Stimulated activated CD4-positive, alpha-beta T cell treated with anti-CD3 and anti-CD28 coated beads, Interleukin-4, amount 100 ng/mL, for 48 hours (primary cell): ENCODE measurements around the gene USH2A.

Experiments used
- DNase-seq, 2 donors: peaks; one replicate each; pipeline ENCODE4 v3.0.0-alpha.2; 2020; ENCODE audit warnings: low read depth in 2 of 2

The USH2A gene

DNA sequence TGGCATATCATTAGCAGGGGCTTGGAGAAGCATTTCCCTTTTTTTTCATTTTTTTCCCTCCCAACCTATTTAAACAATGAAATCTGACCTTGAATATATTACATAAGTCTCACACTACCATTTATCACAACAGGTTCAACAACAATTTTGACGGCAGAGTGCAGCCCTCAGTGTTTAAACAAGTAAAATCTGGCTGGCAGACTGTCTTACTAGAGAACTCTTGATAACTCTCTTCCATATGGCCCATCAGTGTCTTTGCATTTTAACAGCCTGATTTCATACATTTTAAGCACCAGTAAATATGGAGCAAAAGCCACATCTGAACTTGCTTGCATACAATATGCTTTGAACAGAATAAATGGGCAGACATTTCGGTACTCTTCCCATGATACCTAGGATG, 643.1 kb downstream of the USH2A start:
- no peak for DNase-seq

DNA sequence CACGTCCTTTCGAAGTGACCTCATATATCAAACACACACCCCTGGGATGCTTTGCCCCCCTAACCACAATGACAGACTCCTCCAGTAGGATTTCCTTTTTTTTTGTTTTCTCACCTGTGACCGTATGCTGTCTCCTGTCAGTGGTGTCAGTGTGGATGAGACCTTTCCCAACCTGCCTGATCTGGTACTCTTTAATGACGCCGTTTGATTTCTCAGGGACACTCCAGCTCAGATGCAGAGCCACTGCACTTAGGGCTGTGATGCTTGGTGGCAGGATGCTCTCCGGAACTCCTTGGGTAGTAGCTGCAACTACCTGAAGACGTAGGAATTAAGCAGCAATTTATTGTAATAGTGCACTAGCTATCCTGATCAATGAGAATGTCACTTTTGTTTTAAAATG, 643.5 kb downstream of the USH2A start:
- no peak for DNase-seq

DNA sequence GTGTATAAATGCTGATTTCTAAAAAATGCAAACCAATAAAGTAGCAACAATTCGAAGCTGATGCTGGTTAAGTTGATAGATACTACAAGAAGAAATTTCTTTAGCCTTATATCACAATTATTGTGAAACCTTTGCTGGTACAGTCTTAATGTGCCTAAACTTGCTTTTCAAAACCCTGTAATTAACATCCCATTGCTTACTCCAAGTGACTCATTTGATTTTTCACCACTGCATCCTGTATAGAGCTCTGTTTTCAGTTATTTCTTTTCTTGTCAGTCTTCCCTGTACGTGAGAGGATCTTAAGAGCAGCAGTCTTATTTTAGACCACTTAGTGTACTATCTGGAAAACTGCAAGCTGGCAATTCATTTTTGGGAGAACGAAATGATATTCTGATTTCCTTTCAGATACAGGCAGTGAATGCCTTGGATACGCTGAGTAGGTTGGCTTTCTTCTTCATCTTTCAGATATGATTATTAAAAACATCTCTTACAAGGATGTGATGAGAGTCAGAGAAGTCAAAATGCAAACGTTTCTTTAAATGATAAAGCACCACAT, 645.8 kb downstream of the USH2A start:
- no peak for DNase-seq

DNA sequence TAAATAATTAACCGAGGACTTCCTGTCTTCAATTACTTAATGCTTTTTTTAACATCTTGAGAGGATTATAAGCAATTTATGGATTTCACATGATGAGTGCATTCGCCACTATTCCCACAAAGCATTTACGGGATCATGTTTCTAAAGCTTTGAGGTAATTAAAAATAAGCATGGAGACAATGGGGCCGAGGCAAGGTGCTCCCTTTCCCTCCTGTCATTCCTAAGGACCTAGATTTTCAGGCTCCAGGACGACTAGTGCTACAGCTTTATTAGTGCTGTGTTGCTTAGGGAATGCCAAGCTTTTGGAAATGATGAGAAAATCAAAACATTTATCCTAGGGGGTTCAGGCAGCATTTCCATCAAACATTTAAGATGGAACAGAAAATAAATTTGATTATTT, 646.9 kb downstream of the USH2A start:
- DNase-seq: no peak

DNA sequence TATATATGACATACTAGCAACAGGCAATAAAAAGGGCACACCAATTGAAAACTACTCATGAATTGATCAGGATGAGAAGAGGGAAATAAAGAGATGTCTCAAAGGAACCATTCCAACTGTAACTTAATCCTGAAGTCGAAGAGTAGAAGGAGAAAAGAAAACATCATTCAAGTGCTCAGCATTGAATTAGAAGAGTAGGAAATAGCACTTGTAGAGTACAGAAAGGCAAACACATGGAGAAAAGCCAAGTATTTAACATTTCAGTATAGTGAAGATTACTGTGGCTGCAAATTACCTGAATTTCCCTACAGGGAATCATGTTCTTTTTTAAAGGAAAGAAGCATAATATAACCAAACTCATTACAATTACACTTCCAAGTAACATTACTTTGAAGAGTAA, 651.1 kb downstream of the USH2A start:
- no peak for DNase-seq

DNA sequence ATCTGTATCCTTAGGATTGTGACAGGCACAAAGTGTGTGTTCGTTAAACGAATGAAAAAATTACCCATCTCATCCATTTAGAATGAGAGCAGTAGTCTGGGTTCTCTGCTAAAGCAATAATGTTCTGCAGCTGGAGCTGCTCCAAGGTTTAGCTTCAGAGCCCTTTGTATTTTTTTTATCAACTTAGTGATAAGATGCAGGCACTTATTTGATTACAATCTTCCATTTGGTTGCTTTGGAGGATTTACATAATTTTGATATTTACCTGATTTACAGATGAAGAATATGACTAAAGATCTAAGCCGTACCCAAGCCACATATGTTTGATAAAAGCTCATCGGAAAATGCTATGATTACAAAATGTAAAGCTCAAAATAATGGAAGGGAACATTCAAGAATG, 654.9 kb downstream of the USH2A start:
- no peak for DNase-seq

DNA sequence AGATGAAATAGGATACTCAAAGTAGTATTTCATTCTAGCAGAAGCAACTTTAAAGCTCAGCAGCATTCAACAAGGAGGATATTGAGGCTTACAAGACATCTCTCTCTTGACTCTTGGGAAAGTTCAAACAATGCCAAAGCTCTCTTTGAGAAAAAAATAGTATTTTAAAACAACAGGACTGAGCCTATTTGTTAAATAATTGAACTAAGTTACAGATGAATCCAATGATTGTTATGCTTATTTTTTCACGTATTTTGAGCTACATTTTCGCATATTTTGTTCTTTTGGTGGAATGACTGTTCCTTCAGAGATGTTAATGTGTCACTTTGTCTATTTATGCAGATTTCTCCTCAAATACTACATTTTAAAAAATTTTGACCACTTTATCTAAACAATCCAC, 655.5 kb downstream of the USH2A start:
- DNase-seq: no peak

DNA sequence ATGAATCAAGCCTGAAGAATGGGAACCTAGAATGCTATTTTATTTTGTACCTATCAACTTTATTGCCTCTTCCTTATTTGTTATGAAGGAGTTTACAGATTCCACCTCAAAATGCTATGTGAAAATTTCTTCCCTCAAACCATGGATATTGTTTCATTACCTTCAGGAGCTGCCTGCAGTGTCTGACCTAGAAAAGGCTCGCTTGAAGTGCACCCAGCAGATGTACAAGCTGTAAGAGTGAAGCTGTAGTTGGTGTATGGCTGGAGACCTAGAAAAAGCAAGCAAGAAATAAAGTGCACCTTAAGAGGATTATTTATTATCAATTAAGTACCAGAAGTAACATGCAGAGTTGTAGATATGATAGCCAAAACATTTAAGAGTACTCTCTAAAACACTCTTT, 656.7 kb downstream of the USH2A start:
- DNase-seq: no peak

DNA sequence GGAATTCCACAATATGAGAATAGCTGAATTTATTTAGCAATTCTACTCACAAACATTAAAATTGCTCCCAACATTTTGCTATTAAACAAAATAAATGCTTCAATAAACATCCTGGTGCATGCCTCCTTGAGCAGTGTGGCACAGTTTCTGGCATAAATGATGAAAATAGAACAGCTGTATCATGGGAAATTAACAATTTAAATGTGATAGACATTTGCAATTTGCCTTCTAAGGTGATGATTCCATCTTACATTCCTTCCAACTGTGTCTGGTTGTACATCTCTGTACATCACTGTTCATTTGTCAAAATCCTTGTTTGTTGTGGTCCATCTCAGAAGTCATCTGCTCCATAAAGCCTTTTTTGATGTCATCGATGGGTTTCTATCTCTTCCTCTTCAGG, 657.4 kb downstream of the USH2A start:
- DNase-seq: no peak

DNA sequence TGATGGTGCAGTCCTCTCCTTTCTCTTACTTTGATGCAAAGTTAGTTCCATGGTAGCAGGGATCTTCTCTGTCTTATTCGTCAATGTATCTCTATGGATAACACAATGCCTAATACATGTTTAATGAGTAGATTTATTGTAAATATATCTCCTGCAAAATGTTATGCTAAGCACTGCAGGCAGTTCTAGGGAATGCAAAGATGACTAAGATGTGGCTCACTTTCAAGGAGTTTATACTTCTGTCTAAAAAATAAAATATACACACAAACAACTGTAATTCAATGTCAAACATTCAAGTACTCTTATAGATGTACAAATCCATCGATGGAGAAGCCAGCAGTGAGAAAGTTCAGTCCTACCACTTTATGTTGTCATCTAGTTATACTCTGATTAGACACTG, 661.8 kb downstream of the USH2A start:
- DNase-seq: no peak

DNA sequence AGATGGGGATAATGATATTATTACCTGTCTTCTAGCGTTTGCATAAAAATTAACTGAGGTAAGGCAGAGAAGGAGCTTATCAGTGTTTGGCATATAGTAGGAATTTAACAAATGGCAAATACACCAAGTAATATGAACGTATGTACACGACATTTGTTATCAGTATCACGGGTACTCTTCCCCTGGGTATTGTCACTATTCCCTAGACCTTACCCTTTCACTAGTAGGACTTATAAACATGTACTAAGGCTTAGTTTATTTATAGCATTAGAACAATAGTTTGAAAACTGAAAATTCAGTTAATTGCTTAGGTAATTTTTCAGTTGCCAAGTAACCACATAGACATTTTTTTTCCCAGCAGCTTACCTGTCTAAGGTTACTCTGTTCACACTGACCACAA, 669.1 kb downstream of the USH2A start:
- DNase-seq: no peak

DNA sequence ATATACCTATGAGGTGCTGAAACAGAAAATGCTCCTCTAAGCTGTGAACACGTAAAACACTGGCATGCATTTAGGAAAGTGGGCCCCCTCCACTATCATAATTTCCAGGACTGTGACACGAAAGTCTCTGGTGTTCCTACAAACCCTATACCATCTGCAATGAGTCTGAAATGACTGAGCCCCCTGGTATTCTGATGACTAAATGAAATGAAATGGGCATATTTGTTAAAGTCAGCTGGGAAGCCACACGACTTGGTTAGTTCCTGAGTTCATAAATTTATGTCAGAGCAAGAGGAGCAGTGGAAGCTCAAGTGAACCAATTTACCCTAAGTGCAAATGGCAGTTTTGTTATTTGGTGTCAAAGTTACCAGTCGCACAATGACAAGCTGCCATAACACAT, 673.8 kb downstream of the USH2A start:
- no peak for DNase-seq

DNA sequence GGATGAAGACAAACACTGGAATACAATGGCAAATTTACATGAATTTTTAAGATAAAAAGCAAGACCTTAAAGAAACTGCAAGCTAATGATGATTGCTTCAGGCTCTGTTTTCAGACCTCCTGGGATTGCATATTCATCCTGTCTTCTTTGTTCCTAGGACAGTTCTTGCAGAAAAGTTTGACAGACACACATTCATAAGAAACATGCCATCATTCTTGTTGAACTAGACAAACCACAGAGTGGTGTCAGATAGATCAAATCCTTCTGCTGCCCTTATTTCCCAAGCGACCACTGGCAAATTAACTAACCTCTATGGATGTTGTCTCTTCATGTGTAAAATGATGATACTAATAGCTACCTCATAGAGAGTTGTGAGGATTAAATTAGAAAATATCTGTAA, 674.8 kb downstream of the USH2A start:
- no peak for DNase-seq

DNA sequence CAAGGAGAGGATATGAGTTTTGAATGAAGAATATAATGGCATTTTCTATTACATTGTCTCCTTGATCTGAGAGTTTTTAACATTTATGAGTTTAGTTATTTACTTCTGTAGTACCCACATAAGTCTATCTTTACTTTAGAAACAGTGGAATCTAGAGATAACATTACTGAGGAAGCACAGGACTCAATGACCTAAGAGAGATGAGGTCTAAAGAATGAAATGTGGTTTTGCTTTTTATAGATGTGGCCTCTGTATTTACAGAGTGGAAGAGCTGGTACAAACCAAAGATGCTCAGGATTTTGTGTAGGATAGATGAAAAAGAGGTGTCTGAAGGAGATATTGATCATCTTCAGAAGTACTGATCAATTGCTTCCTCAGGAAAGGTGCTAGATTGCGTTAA, 678.8 kb downstream of the USH2A start:
- DNase-seq: no peak

DNA sequence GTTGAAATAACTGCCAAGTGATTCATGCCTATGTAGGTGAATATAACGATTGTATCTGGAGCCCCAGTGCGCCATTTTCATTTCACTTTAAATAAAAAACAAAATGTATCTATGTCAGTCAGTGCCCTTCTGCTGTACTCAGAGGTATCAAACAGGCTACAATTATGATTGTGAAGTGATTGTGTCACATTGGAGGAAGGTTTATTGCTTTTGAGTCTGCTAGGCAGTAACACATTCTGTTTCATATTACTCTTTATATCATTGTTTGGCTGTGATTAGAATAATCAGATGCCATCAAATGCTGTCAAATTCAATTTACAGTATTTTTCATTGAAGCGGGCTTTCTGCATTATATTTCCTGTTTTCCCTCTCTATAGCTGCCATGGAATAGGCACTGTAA, 684.2 kb downstream of the USH2A start:
- no peak for DNase-seq

DNA sequence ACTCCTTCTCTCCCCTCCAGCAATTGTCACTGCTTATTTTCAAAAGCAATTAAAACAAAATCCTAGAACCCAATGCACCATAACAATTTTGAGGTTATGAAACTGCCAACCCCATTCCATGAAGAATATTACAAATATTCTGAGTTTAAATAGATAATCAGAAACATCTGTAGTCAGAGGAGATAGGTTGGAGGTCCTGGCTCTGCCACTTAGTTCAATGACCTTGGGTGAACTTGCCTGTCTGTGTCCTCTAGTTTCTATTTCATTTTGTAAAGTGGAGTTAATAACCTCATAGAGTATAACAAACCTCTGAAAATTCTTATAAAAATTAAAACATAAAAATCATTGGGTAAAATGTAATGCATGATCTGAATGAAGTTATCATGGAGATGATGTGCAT, 691.5 kb downstream of the USH2A start:
- no peak for DNase-seq

DNA sequence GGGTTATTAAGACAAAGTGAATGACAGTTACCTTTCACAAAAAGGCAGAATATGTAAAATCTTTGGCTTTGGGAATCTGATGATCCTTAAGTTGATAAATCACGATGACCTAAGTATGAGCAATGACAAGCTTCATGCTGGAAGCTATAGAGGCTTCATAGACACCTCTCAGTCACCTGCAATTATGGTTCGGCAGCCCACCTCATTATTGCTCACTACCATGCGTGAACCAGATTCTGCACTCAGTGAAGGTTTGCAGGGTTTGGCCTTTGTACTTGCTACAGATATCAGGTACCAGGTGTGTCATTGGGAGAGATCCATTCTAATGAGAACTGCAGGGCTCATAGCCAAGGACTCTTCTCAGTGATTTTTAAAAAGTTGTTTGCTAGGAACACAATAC, 692.6 kb downstream of the USH2A start:
- DNase-seq: no peak

DNA sequence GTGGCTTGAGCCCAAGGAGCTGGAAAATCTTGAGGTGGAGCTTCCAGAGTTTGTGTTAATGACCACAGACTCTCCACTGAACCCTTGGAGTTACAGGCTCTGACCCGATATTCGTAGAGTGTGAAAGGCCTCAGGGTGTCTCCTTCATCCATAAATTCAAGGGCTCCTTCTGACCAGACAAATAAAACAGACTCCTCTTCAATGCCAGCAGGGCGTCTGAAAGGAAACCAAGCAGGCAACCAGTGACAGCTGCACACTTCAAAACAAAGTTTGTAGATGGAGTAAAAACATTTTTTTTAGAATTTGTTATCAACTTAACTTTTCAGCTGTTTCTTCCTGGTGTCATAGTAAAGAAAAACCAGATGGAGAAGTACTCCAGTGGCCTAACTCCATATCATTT, 695.1 kb downstream of the USH2A start:
- no peak for DNase-seq

DNA sequence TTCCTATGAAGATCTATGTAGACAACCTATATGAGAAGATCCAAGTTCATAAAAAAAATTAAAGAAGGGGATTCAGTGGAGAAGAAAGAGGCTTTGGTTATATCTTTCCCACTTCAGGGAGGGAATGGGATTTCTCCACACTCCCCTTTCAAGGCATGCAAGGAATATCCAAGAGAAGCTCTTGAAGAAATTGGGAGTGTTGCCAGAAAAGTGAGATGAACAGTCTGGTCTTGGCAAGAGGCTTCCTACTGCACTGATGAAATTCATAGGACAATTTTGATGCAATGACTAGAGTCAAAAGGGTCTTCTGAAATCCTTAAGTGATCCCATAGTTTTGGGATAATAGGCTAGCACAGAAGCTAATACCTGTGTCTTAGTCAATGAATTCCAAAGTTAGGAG, 703.1 kb downstream of the USH2A start:
- DNase-seq: no peak

DNA sequence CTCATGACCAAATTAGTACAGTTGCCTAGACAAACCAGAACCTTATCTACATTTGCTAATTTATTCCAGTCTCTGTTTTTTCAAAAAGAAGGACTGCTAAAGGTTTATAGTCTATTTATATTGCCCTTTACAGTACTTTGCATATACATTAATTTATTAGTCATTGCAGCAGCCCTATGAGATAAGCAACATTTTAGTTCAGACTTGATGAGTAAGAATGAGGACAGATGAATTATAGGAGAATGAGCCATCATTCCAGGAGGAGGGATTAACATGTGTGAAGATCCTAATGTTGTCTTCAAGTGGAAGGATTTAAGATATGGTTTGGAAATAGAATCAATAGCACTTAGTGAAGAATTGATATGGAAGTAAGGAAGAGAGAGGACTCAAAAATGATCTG, 703.7 kb downstream of the USH2A start:
- DNase-seq: no peak

DNA sequence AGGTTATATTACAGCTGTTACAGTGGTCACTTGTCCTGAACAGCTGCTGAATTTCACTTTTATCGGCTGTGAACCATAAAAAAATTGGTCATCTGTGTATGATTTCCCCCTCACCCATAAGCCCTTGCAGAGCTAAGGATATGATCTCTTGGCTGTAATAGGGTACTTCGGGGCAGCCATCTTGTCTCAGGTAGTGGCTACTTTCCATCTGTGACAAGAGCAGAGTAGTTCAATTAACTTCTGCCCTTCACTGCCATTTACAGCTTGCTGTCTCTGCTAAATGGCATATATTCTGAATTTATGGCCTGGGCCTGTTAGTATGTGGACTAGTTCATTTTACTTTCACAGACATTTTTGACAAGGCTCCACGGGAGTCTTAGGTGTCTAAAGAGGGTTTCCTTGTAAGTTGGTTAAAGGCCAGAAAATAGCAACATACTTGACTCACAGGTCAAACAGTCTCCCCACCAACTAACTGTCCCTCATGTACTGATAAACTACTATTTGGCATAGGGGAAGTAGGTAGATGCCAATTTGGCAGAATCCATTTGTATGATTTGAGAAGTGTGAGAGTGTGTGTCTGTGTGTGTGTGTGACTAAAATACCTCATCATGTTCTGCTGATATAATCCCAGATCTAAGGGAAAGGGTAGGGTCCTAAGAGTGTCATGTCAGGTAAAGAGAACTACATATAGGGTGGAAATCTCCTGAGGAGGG, 704.5 kb downstream of the USH2A start:
- no peak for DNase-seq

DNA sequence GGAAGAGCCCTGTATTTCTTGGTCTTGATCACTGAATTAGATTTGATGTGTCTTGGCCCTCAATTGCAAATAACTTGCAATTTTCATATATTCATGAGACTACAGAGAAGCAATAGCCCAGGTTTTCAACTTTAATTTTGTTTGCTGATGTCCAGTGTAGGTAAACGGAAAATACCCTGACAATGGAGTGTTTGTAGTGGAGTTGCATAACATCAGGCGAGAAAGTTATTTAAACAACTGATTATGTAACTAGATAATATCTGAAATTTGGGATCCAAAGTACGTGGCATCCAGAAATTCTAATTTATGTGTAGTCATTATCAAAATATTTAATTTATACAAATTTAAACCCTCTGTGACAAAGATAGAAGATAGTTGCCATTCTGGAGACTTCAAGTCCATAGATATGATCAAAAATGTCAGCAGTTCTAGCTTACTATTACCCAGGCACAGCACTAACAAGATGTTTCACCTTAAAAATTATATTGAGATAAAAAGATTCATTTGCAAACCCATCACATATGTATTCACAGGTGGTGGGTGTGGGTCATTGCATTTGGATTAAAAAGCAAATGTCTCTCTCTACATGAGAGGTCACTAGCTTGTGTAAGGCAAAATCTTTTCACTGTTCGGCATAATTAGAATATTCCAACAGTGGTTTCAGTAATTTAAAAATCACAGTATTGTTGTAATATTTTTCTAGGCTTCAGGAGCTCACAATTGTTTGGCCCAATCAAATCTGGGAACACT, 705.4 kb downstream of the USH2A start:
- DNase-seq: no peak

DNA sequence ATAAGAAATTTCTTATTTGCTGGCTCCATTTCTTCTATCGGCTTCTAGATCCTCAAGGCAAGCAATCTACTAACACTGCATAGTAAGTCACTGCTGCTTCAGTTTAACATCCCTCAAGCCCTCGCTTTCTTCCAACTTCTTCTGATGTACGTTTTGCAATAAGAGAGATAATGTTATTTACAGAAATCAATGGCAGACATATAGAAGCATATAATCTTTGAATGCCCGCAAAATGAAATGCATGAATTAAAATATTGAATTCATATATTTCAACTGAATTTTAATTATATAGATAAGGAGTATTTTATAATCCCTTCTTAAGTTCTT, 712.4 kb downstream of the USH2A start:
- no peak for DNase-seq
